Measurements from ENCODE around the gene CELF2. TPM values are rescaled to one million over a fixed set of nuclear protein-coding genes. Genes with fewer than 3 reads are reported as not detected.

CELF2 gene
- total and polyA plus RNA-seq, 2 donors from 2014 or later, result 1.7 to 39.2 TPM

GRCh38 chr10:11156480-11156879 is 138.8 kb downstream of the CELF2 start:
- no peak for TF ChIP-seq CTCF (IDR thresholded peaks at IDR 0.05; ENCODE audit: borderline replicate concordance, extremely low read depth, insufficient read depth)
- no peak overlapping the region for H3K4me3 ChIP-seq (ENCODE audit: low read length in 3 of 3)
- H3K27ac ChIP-seq (ENCODE audit: low read depth in 2 of 2, low read length in 2 of 2), result no peak overlapping the region
- no peaks in the 10 kb centered on the region for H3K27me3 ChIP-seq (ENCODE audit: control insufficient read depth, insufficient read depth, low read length)
- intact Hi-C loops (cut with DNase I), result no loop called here
- H3K4me1 ChIP-seq (ENCODE audit: control insufficient read depth in 2 of 3, insufficient read depth in 2 of 3, low read depth in 1 of 3, low read length in 3 of 3), result peaks cover 0 to 3% (median 0%) of the 10 kb centered on the region in 3 donors
- DNase-seq, result no peak
- FAIRE-seq, result no peak
- H3K9ac ChIP-seq (ENCODE audit: low read length in 3 of 3), result no peak overlapping the region
- H3K9me3 ChIP-seq (ENCODE audit: control insufficient read depth in 2 of 3, insufficient read depth in 1 of 3, low read length in 3 of 3), result no peaks in the 10 kb centered on the region
- no peaks in the 10 kb centered on the region for H3K36me3 ChIP-seq (ENCODE audit: control insufficient read depth in 2 of 3, insufficient read depth in 3 of 3, low read length in 3 of 3)

DNA sequence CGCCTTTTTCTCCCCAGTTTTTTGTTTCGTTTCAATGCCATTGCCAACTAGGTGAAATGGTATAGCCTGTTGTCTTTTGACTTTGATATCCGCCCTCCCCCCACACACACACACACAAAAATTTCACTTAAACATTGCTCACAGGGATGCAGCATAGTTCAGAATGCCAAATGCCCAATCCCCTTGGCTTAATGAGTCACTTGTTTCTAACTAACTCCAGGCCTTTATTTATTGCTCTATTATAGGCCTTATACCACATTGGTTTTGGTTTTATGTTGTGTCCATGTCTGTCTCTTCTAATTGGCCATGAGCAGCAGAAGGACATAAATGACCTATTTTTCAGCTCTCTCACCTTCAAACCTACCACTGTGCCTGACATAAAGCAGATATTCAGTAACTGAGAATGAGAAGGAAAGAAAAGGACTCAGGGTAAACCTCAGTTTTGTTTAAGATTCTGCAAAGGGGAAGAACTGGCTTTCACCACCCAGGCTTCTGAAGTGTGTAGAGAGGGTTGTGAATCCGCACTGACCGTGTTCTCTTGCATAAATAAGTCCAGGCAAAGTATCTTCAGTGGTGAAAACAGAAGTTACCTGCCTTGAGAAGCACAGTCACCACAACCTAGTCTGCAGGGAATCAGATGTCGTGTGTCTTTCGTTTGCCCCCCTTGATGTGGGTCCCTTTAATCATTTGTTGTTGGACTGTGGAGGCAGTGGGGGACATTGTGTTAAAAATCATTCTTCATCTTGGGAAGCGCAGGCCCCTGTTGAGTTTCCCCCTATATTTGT is 139.8 kb downstream of the CELF2 start:
- peaks cover 0 to 6% (median 0%) of the 10 kb centered on the region in 3 donors for H3K9me3 ChIP-seq (ENCODE audit: control insufficient read depth in 2 of 3, insufficient read depth in 1 of 3, low read length in 3 of 3)
- H3K4me1 ChIP-seq (ENCODE audit: control insufficient read depth in 2 of 3, insufficient read depth in 2 of 3, low read depth in 1 of 3, low read length in 3 of 3), result peaks cover 0 to 3% (median 0%) of the 10 kb centered on the region in 3 donors
- no peaks in the 10 kb centered on the region for H3K36me3 ChIP-seq (ENCODE audit: control insufficient read depth in 2 of 3, insufficient read depth in 3 of 3, low read length in 3 of 3)
- no peak overlapping the region for H3K27ac ChIP-seq (ENCODE audit: low read depth in 2 of 2, low read length in 2 of 2)
- no peak for FAIRE-seq
- no peak overlapping the region for H3K4me3 ChIP-seq (ENCODE audit: low read length in 3 of 3)
- TF ChIP-seq CTCF (IDR thresholded peaks at IDR 0.05; ENCODE audit: borderline replicate concordance, extremely low read depth, insufficient read depth), result no peak
- no peak for DNase-seq
- intact Hi-C loops (cut with DNase I), result no loop called here
- no peak overlapping the region for H3K9ac ChIP-seq (ENCODE audit: low read length in 3 of 3)
- no peaks in the 10 kb centered on the region for H3K27me3 ChIP-seq (ENCODE audit: control insufficient read depth, insufficient read depth, low read length)

DNA sequence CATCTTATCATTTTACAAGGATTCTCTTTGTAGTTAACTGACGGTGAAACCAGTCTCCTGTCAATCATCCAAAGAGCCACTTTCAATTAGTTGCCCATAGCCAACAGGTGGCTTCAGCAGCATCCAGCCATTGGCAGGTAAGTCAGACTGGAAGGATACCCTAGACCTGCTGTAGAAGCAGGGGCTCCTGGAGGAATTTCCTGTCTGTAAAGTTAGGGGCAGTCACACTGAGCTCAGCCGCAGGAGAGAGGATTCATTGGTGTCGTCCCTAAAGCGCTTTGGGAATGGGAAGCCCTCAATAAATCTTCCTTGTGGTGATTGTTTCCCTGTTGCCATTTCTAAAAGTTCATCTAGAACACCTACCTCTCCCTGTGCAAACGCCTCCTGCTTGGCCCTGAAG is 140.4 kb downstream of the CELF2 start:
- Histone ChIP-seq H3K9ac (ENCODE audit: low read length in 3 of 3) (no peak overlapping the region), H3K36me3 (ENCODE audit: control insufficient read depth in 2 of 3, insufficient read depth in 3 of 3, low read length in 3 of 3) (no peaks in the 10 kb centered on the region), H3K4me1 (ENCODE audit: control insufficient read depth in 2 of 3, insufficient read depth in 2 of 3, low read depth in 1 of 3, low read length in 3 of 3) (peaks cover 0 to 3% (median 0%) of the 10 kb centered on the region in 3 donors), H3K4me3 (ENCODE audit: low read length in 3 of 3) (no peak overlapping the region), H3K27ac (ENCODE audit: low read depth in 2 of 2, low read length in 2 of 2) (no peak overlapping the region), H3K27me3 (ENCODE audit: control insufficient read depth, insufficient read depth, low read length) (no peaks in the 10 kb centered on the region), H3K9me3 (ENCODE audit: control insufficient read depth in 2 of 3, insufficient read depth in 1 of 3, low read length in 3 of 3) (peaks cover 0 to 6% (median 0%) of the 10 kb centered on the region in 3 donors)
- no peak for DNase-seq
- TF ChIP-seq CTCF (IDR thresholded peaks at IDR 0.05; ENCODE audit: borderline replicate concordance, extremely low read depth, insufficient read depth), result no peak
- intact Hi-C loops (cut with DNase I), result no loop called here
- no peak for FAIRE-seq

All from kidney (tissue), 14 donors.